WTC11 (cell line): Measurements from ENCODE around the gene KDELR1. TPM values are rescaled to one million over a fixed set of nuclear protein-coding genes. Genes with fewer than 3 reads are reported as not detected.

ENCODE experiments used
- ATAC-seq: fragments of 200-7000 bp; cut with Tn5 transposase; 2 replicates; pipeline ENCODE4 v1.10.0; 2021; ENCODE audit warnings: mild to moderate bottlenecking, moderate library complexity
- CTCF ChIA-PET: fragments of 300-600 bp; sonication (Branson Sonifier 250); formaldehyde crosslinking; loops from one replicate; lab custom pipeline; 2021; ENCODE audit warnings: antibody characterized with exemption; lab: Charles Lee
- POLR2A ChIA-PET: fragments of 350-600 bp; sonication (Branson Sonifier 250); formaldehyde crosslinking; loops from one replicate; lab custom pipeline; 2021; ENCODE audit warnings: antibody characterized with exemption; lab: Charles Lee
- DNase-seq: peaks from one replicate; pipeline ENCODE4 v3.0.0; 2021; ENCODE audit warnings: low spot score
- H3K27ac Mint-ChIP-seq: 2 replicates; pipeline ENCODE4 v1.8.0; 2021; ENCODE audit warnings: mixed read lengths
- H3K27me3 Mint-ChIP-seq: 2 replicates; pipeline ENCODE4 v1.8.0; 2021; ENCODE audit warnings: low read depth, mild to moderate bottlenecking, moderate library complexity, mixed read lengths
- H3K36me3 Mint-ChIP-seq: 2 replicates; pipeline ENCODE4 v1.8.0; 2021; ENCODE audit warnings: mixed read lengths
- H3K4me1 Mint-ChIP-seq: 2 replicates; pipeline ENCODE4 v1.8.0; 2022; ENCODE audit warnings: mixed read lengths
- H3K4me3 Mint-ChIP-seq: 2 replicates; pipeline ENCODE4 v1.8.0; 2021; ENCODE audit warnings: mild to moderate bottlenecking, moderate library complexity, mixed read lengths
- H3K9me3 Mint-ChIP-seq: 2 replicates; pipeline ENCODE4 v1.8.0; 2021; ENCODE audit warnings: mixed read lengths
- ATF3 ChIP-seq: sonication (generic); formaldehyde crosslinking; conservative IDR thresholded peaks from 2 replicates; pipeline ENCODE4 v1.8.1; 2022; ENCODE audit warnings: mild to moderate bottlenecking, missing genetic modification reagents
- CTCF ChIP-seq: fragments of 200-600 bp; IDR thresholded peaks from 2 replicates; pipeline ENCODE4 v1.8.0; 2022; ENCODE audit warnings: antibody characterized with exemption
- E2F1 ChIP-seq: sonication (generic); formaldehyde crosslinking; IDR thresholded peaks from 2 replicates; pipeline ENCODE4 v1.8.0; 2022; ENCODE audit warnings: mild to moderate bottlenecking, missing genetic modification reagents
- E2F5 ChIP-seq: sonication (generic); formaldehyde crosslinking; IDR thresholded peaks from 2 replicates; pipeline ENCODE4 v1.8.1; 2022; ENCODE audit warnings: mild to moderate bottlenecking, moderate library complexity, missing genetic modification reagents
- ETV6 ChIP-seq: sonication (generic); formaldehyde crosslinking; IDR thresholded peaks from 2 replicates; pipeline ENCODE4 v1.8.1; 2022; ENCODE audit warnings: mild to moderate bottlenecking, missing genetic modification reagents
- FOXJ3 ChIP-seq: sonication (generic); formaldehyde crosslinking; IDR thresholded peaks from 2 replicates; pipeline ENCODE4 v1.9.0; 2021; ENCODE audit warnings: missing genetic modification reagents, mild to moderate bottlenecking, borderline replicate concordance
- GABPB1 ChIP-seq: sonication (generic); formaldehyde crosslinking; IDR thresholded peaks from 2 replicates; pipeline ENCODE4 v1.8.1; 2023; ENCODE audit warnings: mild to moderate bottlenecking, missing genetic modification reagents
- GRHL2 ChIP-seq: fragments of 250-450 bp; sonication (Bioruptor Pico); IDR thresholded peaks from 2 replicates; pipeline ENCODE4 v1.8.0; 2022; ENCODE audit warnings: mild to moderate bottlenecking, moderate library complexity; ENCODE audit not compliant: insufficient replicate concordance, severe bottlenecking
- HMGA2 ChIP-seq: fragments of 250-450 bp; sonication (Bioruptor Pico); IDR thresholded peaks from 2 replicates; pipeline ENCODE4 v1.4.0; 2021; ENCODE audit warnings: mild to moderate bottlenecking, moderate library complexity
- IRF2 ChIP-seq: sonication (generic); formaldehyde crosslinking; IDR thresholded peaks from 2 replicates; pipeline ENCODE4 v1.8.0; 2022; ENCODE audit warnings: low read depth, missing genetic modification reagents, borderline replicate concordance
- JAZF1 ChIP-seq: fragments of 250-450 bp; sonication (Bioruptor Pico); IDR thresholded peaks from 2 replicates; pipeline ENCODE4 v1.9.0; 2021; ENCODE audit warnings: moderate library complexity, mild to moderate bottlenecking, inconsistent platforms
- NR3C1 ChIP-seq: sonication (generic); formaldehyde crosslinking; conservative IDR thresholded peaks from 2 replicates; pipeline ENCODE4 v1.8.1; 2023; ENCODE audit warnings: low read depth, mild to moderate bottlenecking, missing genetic modification reagents
- PREB ChIP-seq: sonication (generic); formaldehyde crosslinking; IDR thresholded peaks from 2 replicates; pipeline ENCODE4 v1.8.1; 2022; ENCODE audit warnings: mild to moderate bottlenecking, missing genetic modification reagents, moderate library complexity, borderline replicate concordance
- PRRX2 ChIP-seq: fragments of 250-450 bp; sonication (Bioruptor Pico); IDR thresholded peaks from 2 replicates; pipeline ENCODE4 v1.8.0; 2021; ENCODE audit warnings: mild to moderate bottlenecking
- SOX15 ChIP-seq: fragments of 250-450 bp; sonication (Bioruptor Pico); IDR thresholded peaks from 2 replicates; pipeline ENCODE4 v1.9.0; 2021; ENCODE audit warnings: mild to moderate bottlenecking
- STAT6 ChIP-seq: sonication (generic); formaldehyde crosslinking; conservative IDR thresholded peaks from 2 replicates; pipeline ENCODE4 v1.8.1; 2023; ENCODE audit warnings: mild to moderate bottlenecking, low read depth, missing genetic modification reagents, moderate library complexity
- TEAD4 ChIP-seq: sonication (generic); formaldehyde crosslinking; IDR thresholded peaks from 2 replicates; pipeline ENCODE4 v1.8.0; 2022; ENCODE audit warnings: mild to moderate bottlenecking, missing genetic modification reagents
- ZMAT4 ChIP-seq: fragments of 250-450 bp; sonication (Bioruptor Pico); IDR thresholded peaks from 2 replicates; pipeline ENCODE4 v1.9.0; 2021; ENCODE audit warnings: mild to moderate bottlenecking
- ZNF138 ChIP-seq: sonication (generic); formaldehyde crosslinking; conservative IDR thresholded peaks from 2 replicates; pipeline ENCODE4 v1.8.1; 2022; ENCODE audit warnings: mild to moderate bottlenecking, moderate library complexity, missing genetic modification reagents
- ZNF317 ChIP-seq: sonication (generic); formaldehyde crosslinking; IDR thresholded peaks from 2 replicates; pipeline ENCODE4 v1.8.1; 2023; ENCODE audit warnings: low read depth, mild to moderate bottlenecking, moderate library complexity, missing genetic modification reagents, borderline replicate concordance
- ZNF396 ChIP-seq: fragments of 250-450 bp; sonication (Bioruptor Pico); IDR thresholded peaks from 2 replicates; pipeline ENCODE4 v1.8.0; 2021; ENCODE audit warnings: mild to moderate bottlenecking, moderate library complexity, borderline replicate concordance
- total RNA-seq: library from RNA; stranded (reverse); gene quantifications from 3 replicates; pipeline ENCODE4 v1.2.3, GENCODE V29; 2021

KDELR1 gene
- total RNA-seq, 1 experiment from 2014 or later: 207 TPM

GRCh38 chr19:48355365-48355954 is 35.9 kb downstream of the KDELR1 start:
- TF ChIP-seq E2F5 (no peak), ZNF317 (no peak), ZMAT4 (CRISPR knock-in tag) (no peak), JAZF1 (CRISPR knock-in tag) (no peak), ZNF396 (CRISPR knock-in tag) (no peak), SOX15 (CRISPR knock-in tag) (no peak), IRF2 (CRISPR knock-in tag) (no peak), ETV6 (CRISPR knock-in tag) (no peak), CTCF (no peak), PRRX2 (no peak), ATF3 (CRISPR knock-in tag) (no peak), PREB (no peak), HMGA2 (CRISPR knock-in tag) (no peak), TEAD4 (CRISPR knock-in tag) (no peak), E2F1 (no peak), GRHL2 (CRISPR knock-in tag) (no peak), NR3C1 (no peak), ZNF138 (no peak)
- no peaks in the 10 kb centered on the region for H3K9me3 Mint-ChIP-seq
- DNase-seq: no peak
- H3K4me1 Mint-ChIP-seq: 0 out of 2 replicates have a peak, but pooled peaks cover 3% of the 10 kb centered on the region
- no peaks in the 10 kb centered on the region; the same call in 1 of the 2 replicates for H3K27me3 Mint-ChIP-seq
- ATAC-seq: no peak
- no peak overlapping the region for H3K4me3 Mint-ChIP-seq
- CTCF ChIA-PET: interaction anchor here (1.8 kb wide), 1 partner anchor 34 kb away, joined by 3 read pairs; no protein-coding TSS in a partner anchor
- POLR2A ChIA-PET: interaction anchor here (0.7 kb wide), 1 partner anchor 35 kb away, joined by 3 read pairs; no protein-coding TSS in a partner anchor
- no peak overlapping the region for H3K27ac Mint-ChIP-seq
- peaks cover 9% of the 10 kb centered on the region for H3K36me3 Mint-ChIP-seq

GRCh38 chr19:48354332-48354992 is 36.9 kb downstream of the KDELR1 start:
- Mint-ChIP-seq H3K27me3 (no peaks in the 10 kb centered on the region; the same call in 1 of the 2 replicates), H3K27ac (no peak overlapping the region), H3K9me3 (no peaks in the 10 kb centered on the region), H3K4me1 (0 out of 2 replicates have a peak, but pooled peaks cover 3% of the 10 kb centered on the region), H3K36me3 (peaks cover 9% of the 10 kb centered on the region), H3K4me3 (no peak overlapping the region)
- ChIA-PET POLR2A (interaction anchor here (1.3 kb wide), 1 partner anchor 8 kb away, joined by 3 read pairs; no protein-coding TSS in a partner anchor), CTCF (interaction anchor here (0.6 to 1.8 kb wide), 7 partner anchors 8 to 222 kb away, joined by 3 to 7 read pairs (median 5); partner anchors contain the start of gene KDELR1)
- ATAC-seq: no peak
- DNase-seq: no peak
- no peak for TF ChIP-seq JAZF1 (CRISPR knock-in tag)
- TF ChIP-seq GABPB1 (CRISPR knock-in tag): peak; percentile 58; the same call in 1 of the 2 replicates
- TF ChIP-seq STAT6 (CRISPR knock-in tag): no peak
- TF ChIP-seq FOXJ3 (CRISPR knock-in tag): no peak
